ENCODE data around the gene HPCAL1. TPM values are rescaled to one million over a fixed set of nuclear protein-coding genes. Genes with fewer than 3 reads are reported as not detected.

Gene HPCAL1
- total RNA-seq, 2 donors from 2014 or later = 41.0 to 66.3 TPM

DNA sequence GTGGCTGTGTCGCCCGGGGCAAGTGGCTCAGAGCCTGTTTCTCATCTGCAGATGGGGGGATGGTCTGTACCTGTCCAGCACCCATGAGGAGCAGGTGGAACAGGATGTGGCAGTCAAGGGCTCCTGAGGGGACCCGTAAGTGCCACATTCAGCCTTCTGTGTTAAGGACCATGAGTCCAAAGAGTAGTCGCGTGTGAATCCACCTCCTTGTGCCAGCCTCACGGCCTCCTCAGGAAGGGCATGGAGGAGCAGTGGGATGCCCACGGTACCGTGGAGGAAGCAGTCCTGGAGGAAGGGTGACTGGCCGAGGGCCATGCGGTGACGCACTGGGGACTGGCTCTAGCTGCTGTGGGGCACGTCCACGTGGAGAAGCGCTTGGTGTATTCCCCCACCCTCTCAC, 84.3 kb downstream of the HPCAL1 start:
- Histone ChIP-seq H3K27me3 (no peaks in the 10 kb centered on the region), H3K27ac (no peak overlapping the region), H3K36me3 (replicated peaks in 1 of 2; ENCODE audit: insufficient read depth in 1 of 2, low read depth in 2 of 2) (no peaks in the 10 kb centered on the region), H3K4me3 (no peak overlapping the region), H3K9me3 (no peaks in the 10 kb centered on the region), H3K4me1 (peaks cover 12% of the 10 kb centered on the region)
- 83 to 87% methylated on average over 6 to 14 of the region's 14 CpGs for WGBS, 2 donors
- DNase-seq = no peak
- intact Hi-C loops (cut with DNase I) = no loop called here
- TF ChIP-seq, protein P1, sequence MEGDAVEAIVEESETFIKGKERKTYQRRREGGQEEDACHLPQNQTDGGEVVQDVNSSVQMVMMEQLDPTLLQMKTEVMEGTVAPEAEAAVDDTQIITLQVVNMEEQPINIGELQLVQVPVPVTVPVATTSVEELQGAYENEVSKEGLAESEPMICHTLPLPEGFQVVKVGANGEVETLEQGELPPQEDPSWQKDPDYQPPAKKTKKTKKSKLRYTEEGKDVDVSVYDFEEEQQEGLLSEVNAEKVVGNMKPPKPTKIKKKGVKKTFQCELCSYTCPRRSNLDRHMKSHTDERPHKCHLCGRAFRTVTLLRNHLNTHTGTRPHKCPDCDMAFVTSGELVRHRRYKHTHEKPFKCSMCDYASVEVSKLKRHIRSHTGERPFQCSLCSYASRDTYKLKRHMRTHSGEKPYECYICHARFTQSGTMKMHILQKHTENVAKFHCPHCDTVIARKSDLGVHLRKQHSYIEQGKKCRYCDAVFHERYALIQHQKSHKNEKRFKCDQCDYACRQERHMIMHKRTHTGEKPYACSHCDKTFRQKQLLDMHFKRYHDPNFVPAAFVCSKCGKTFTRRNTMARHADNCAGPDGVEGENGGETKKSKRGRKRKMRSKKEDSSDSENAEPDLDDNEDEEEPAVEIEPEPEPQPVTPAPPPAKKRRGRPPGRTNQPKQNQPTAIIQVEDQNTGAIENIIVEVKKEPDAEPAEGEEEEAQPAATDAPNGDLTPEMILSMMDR (IDR thresholded peaks at IDR 0.05) = no peak
- TF ChIP-seq POLR2A (IDR thresholded peaks at IDR 0.05) = no peak
- ATAC-seq = no peak

DNA sequence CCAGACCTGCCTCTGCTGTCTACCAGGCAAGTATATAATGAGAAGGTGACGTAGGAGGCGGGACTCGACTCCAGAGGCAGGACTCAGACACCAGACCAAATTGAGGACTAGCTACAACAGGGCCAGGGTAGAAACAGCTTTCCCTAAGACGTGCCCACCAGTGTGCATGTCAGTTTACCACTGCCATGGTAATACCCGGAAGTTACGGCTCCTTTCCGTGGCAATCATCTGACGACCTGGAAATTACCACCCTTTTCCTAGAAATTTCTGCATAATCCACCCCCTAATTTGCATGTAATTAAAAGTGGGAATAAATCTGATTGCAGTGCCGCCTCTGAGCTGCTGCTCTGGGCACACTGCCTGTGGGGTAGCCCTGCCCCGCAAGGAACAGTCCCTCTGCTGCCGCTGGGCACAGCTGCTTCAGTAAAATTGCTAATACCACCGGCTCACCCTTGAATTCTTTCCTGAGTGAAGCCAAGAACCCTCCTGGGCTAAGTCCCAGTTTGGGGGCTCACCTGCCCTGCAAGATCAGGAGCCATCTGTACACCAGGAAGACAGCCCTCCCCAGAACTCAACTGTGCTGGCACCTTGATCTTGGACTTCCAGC, 86.4 kb downstream of the HPCAL1 start:
- Histone ChIP-seq H3K4me3 (no peak overlapping the region), H3K9me3 (no peaks in the 10 kb centered on the region), H3K27me3 (no peaks in the 10 kb centered on the region), H3K36me3 (replicated peaks in 1 of 2; ENCODE audit: insufficient read depth in 1 of 2, low read depth in 2 of 2) (no peaks in the 10 kb centered on the region), H3K4me1 (peaks cover 23% of the 10 kb centered on the region), H3K27ac (no peak overlapping the region)
- ATAC-seq = no peak
- TF ChIP-seq, protein P1 (IDR thresholded peaks at IDR 0.05) = no peak
- TF ChIP-seq POLR2A (IDR thresholded peaks at IDR 0.05) = no peak
- no peak for DNase-seq
- intact Hi-C loops (cut with DNase I) = no loop called here
- 89 to 90% methylated on average over 12 of the region's 12 CpGs for WGBS, 2 donors

DNA sequence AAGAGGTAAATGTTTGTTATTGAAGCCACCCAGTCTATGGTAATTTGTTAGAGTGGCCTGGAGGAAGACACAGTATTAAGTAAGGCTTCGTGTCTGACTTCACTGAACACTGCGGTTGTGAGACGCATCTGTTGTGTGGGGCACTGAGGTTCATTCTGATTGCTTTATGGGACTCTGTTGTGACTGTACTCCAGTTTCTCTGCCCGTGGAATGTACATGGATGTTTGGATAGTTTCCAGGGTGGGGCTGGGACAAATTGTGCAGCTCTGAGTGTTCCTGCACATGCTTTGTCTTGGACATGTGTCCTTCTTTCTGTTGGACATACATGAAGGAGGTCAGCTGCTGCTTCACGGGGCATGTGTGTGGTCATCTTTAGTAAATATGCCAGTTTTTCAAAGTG, 86.9 kb downstream of the HPCAL1 start:
- Histone ChIP-seq H3K4me3 (no peak overlapping the region), H3K27me3 (no peaks in the 10 kb centered on the region), H3K27ac (no peak overlapping the region), H3K4me1 (peaks cover 23% of the 10 kb centered on the region), H3K9me3 (no peaks in the 10 kb centered on the region), H3K36me3 (replicated peaks in 1 of 2; ENCODE audit: insufficient read depth in 1 of 2, low read depth in 2 of 2) (no peaks in the 10 kb centered on the region)
- DNase-seq (no peak), ATAC-seq (no peak)
- TF ChIP-seq, protein P1 (IDR thresholded peaks at IDR 0.05) = no peak
- no peak for TF ChIP-seq POLR2A (IDR thresholded peaks at IDR 0.05)
- WGBS, 2 donors = 64 to 77% methylated on average over 5 of the region's 5 CpGs
- intact Hi-C loops (cut with DNase I) = no loop called here

DNA sequence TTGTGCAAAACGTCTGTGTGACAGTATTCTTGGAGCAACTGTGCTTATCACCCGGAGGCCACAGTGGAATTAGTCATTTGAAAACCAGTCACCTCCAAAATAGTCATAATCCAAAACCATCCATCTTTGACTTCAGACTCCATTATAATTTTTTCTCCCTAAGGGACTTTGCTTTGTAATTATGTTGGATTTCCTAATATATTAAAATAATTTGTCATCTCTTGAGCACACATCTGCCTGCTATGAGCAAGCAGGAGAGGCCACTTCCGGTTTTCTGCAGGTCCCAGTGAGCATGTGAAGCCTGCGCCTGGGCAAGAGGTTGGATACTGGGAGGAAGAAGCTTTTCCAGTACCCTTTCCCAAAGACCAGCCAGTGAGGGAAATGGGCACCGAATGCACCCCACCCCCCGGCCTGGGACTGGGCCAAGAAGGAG, 87.7 kb downstream of the HPCAL1 start:
- Histone ChIP-seq H3K27me3 (no peaks in the 10 kb centered on the region), H3K9me3 (no peaks in the 10 kb centered on the region), H3K4me3 (no peak overlapping the region), H3K4me1 (peaks cover 23% of the 10 kb centered on the region), H3K27ac (no peak overlapping the region), H3K36me3 (replicated peaks in 1 of 2; ENCODE audit: insufficient read depth in 1 of 2, low read depth in 2 of 2) (no peaks in the 10 kb centered on the region)
- intact Hi-C loops (cut with DNase I) = no loop called here
- TF ChIP-seq, protein P1 (IDR thresholded peaks at IDR 0.05) = no peak
- TF ChIP-seq POLR2A (IDR thresholded peaks at IDR 0.05) = no peak
- DNase-seq = no peak
- ATAC-seq = no peak
- WGBS, 2 donors = 41% methylated on average over 4 to 6 of the region's 6 CpGs

DNA sequence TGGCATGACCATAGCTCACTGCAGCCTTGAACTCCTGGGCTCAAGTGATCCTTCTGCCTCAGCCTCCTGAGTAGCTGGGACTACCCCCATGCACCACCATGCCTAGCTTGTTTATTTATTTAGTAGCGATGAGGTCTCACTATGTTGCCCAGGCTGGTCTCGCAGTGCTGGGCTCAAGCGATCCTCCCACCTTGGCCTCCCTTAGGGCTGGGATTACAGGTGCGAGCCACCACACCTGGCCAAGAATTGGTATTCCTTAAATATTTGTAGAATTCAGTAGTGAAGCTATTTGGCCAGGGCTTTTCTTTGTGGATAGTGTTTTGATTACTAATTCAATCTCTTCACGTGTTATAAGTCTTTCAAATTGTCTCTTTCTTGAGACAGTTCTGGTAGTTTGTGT, 89.4 kb downstream of the HPCAL1 start:
- Histone ChIP-seq H3K4me3 (no peak overlapping the region), H3K9me3 (no peaks in the 10 kb centered on the region), H3K27me3 (no peaks in the 10 kb centered on the region), H3K4me1 (peaks cover 23% of the 10 kb centered on the region), H3K36me3 (replicated peaks in 1 of 2; ENCODE audit: insufficient read depth in 1 of 2, low read depth in 2 of 2) (no peaks in the 10 kb centered on the region), H3K27ac (no peak overlapping the region)
- no peak for DNase-seq
- WGBS, 2 donors = 87 to 95% methylated on average over 5 of the region's 5 CpGs
- no peak for ATAC-seq
- intact Hi-C loops (cut with DNase I) = no loop called here
- no peak for TF ChIP-seq POLR2A (IDR thresholded peaks at IDR 0.05)
- TF ChIP-seq, protein P1 (IDR thresholded peaks at IDR 0.05) = no peak

All from body of pancreas (tissue), 4 donors.